Measurements from ENCODE around the gene BEX3. TPM values are rescaled to one million over a fixed set of nuclear protein-coding genes. Genes with fewer than 3 reads are reported as not detected.

Gene BEX3
- polyA plus RNA-seq, 3 donors, result 46.8 to 174 (median 89.2) TPM

DNA sequence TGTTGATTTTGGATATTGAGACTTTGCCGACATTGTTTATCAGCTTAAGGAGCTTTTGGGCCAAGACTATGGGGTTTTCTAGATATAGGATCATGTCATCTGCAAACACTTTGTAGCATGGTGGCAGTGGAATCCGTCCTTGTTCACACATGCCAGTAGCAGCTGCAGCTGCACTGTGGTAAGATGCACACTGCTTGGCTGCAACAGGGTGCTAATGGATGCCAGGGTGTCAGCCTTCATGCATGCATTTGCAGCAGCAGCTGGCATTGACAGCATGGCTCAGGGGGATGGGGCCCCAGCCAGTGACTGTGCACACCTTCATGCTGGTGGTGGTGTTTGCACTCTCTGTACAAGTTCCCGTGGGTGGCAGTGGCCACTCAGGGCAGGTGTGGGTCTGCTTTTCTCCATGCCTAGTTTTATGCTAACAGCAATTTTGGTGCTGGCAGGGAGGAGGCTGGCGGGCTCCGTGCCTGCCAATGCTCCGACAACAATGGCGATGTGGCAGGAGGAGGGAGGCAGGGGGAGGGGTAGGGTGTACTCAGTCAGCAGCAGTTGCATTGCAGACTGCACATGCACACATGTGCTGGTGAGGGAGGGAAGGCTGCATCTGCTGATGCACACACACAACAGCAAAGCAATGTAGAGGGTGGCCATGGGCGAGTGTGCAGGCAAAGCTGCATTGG lies 37.5 kb downstream of the BEX3 start:
- 82 to 92% (median 85%) methylated on average over 8 of the region's 8 CpGs for WGBS, 3 donors
- H3K27ac ChIP-seq (ENCODE audit: low read depth, low read length), result no peak overlapping the region

DNA sequence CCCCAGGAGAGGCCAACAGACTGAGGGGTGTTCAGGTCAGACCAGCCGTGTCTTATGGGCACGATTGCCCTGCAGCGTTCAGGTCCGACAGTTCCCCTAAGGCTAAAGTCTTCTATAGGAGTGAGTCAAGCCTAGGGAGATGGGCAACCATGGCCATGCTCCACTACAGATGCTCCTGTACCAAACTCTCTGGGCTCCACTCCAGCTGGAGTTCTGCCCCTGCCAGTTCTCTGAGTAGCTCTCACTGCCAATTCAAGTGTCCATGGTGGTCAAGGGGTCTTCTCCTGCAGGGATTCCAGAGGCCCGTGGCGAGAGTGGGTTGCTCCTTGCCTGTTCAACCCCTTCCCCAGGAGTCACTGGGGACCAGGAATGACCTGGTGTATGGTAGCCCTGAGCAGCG lies 38.2 kb downstream of the BEX3 start:
- 85 to 100% (median 96%) methylated on average over 5 to 7 of the region's 7 CpGs for WGBS, 3 donors
- no peak overlapping the region for H3K27ac ChIP-seq (ENCODE audit: low read depth, low read length)

DNA sequence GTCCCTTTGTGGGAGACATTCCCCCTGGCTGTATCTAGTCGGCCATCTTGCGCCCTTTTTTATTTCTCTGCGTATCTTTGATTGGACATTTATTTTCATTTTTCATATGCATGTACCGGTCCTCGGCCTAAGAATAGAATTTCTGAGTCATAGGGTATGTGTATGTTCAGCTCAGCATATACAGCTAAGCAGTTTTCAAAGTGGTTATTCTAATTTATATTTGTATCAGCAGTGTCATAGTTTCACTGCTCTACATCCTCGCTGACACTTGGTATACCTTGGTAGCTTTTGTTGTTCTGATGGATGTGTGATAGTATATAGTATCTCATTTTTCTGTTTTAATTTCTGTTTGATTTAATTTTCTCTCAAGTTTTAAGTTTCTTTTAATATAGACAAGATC lies 38.7 kb downstream of the BEX3 start:
- 90 to 99% (median 90%) methylated on average over 6 of the region's 6 CpGs for WGBS, 3 donors
- no peak overlapping the region for H3K27ac ChIP-seq (ENCODE audit: low read depth, low read length)

DNA sequence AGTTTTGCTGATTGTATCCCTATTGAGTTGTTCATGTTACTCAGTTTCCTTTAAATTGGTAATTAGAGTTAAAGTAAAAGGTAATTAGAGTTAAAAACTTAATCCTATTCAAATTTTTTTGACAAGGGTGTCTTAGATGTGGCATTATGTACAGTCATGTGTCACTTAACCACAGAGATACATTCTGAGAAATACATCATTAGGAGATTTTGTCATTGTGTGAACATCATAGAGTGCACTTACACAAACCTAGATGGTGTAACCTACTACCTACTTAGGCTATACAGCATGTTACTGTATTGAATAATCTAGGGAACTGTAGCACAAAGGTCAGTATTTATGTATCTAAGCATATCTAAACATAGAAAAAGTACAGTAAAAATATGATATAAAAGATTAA lies 39.2 kb downstream of the BEX3 start:
- H3K27ac ChIP-seq (ENCODE audit: low read depth, low read length), result no peak overlapping the region

DNA sequence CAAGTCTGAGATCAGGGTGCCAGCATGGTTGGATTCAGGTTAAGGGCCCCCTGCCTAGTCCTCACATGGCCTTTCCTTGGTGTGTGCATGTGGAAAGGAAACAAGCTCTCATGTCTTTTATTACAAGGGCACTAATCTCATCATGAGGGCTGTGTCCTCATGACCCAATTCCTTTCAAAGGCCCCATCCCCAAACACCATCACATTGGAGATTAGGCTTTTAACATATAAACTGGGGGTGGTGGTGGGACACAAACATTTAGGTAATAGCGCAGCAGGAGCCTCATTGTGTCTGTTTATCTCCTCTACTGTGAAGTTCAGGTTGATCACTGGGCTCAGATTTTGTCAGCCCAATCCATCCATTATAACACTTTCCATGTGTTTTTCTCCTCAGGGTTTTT lies 41.0 kb downstream of the BEX3 start:
- no peak overlapping the region for H3K27ac ChIP-seq (ENCODE audit: low read depth, low read length)
- 46 to 90% (median 88%) methylated on average over 1 of the region's 1 CpG for WGBS, 3 donors

DNA sequence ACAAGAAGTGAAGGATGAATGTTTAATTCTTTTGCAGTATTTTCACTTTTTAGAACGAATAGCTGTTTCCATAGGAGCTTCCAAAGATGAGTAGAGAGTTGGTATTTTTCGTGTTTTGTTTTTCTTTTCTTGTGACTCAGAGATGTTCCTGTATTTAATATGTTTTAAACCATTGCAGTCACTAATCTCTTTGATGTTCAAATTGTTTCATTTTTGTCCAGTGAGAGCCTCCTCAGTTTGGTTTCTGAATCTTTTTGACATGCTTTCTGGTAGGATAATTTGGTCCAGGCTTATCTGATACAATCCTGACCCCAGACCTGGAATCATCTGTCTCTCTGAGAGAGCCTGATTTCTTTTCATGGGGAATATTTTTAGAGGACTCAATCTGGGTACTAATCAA lies 41.6 kb downstream of the BEX3 start:
- H3K27ac ChIP-seq (ENCODE audit: low read depth, low read length), result no peak overlapping the region
- WGBS, 3 donors, result 43 to 80% (median 72%) methylated on average over 2 of the region's 2 CpGs

DNA sequence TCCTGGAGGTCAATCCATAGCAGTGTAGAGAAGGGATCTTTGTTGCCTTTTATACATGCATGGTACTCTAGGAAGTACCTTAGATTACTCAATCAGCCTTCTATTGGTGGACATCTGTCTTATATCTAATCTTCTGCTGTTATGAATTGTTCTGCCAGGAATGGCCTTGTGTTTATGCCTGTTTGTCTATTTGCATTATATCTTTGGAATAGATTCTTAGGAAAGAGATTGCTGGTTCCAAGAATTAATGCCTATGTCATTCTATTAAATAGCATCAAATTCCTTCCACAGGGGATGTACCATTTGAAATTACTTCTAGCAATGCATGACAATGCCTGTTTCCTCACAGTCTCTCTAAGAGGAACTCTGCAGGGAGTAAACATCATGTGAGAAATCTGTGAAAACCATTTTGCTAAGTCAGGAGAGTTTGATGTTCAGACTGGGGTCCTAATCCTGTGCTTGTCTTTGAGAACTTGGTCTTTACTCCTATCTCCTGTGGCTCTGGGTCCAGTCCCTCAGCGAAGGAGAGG lies 42.5 kb downstream of the BEX3 start:
- WGBS, 3 donors, result 58 to 100% (median 96%) methylated on average over 1 of the region's 1 CpG

DNA sequence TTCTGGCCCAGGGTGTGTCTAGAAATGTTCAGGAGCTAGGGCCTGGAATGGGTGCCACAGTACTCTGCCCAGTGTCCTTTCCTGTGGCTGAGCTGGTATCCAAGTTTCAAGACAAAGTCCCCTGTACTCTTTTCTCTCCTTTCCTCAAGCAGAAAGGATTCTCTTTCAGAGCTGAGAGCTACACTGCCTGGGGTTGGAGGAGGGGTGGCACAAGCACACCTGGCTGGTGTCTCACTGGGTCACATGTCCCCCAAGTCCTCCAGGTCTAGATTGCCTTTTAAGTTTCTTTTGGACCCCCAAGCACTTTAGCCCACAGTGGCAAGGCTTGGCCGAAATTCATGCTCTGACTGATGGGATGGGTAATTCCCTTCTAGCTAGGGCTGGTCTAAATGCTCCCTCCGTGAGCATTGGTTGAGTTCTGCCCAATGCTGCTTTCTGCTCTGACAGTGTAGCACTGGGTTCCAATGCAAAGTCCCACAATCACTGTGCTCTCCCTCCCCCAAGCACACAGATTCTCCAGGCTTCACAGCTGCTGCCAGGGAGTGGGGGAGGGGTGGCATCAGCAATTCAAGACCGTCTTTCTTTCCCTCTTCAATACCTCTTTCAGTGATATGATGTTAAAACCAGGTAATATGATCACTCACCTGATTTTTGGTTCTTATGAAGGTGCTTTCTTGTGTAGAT lies 47.8 kb downstream of the BEX3 start:
- H3K27ac ChIP-seq (ENCODE audit: low read depth, low read length), result no peak overlapping the region
- 61 to 94% (median 85%) methylated on average over 3 of the region's 3 CpGs for WGBS, 3 donors

More for the DNA sequence above, 42.5 kb downstream of the BEX3 start:
- H3K27ac ChIP-seq (ENCODE audit: low read depth, low read length), result no peak overlapping the region

Other genes with a start within 250 kb of the BEX3 start
- 10 to 100 TPM; 18.1 to 51.7 (median 22.1) TPM for gene BEX4, start 161.4 kb upstream of the BEX3 start, polyA plus RNA-seq
- 100 to 1,000 TPM in 1 of 3 donors, 10 to 100 TPM in 2; 28.6 to 111 (median 28.8) TPM for gene TCEAL8, start 121.4 kb upstream of the BEX3 start, polyA plus RNA-seq
- gene TCEAL5, start 99.8 kb upstream of the BEX3 start, polyA plus RNA-seq, result under 1 TPM in 2 of 3 donors, not detected in 1; 0.12 to 0.31 TPM
- 10 to 100 TPM in 1 of 3 donors, 1 to 10 TPM in 2; 1.1 to 22.9 (median 3.9) TPM for gene BEX2, start 65.5 kb upstream of the BEX3 start, polyA plus RNA-seq
- 10 to 100 TPM in 1 of 3 donors, 1 to 10 TPM in 1, under 1 TPM in 1; 0.53 to 13.8 (median 2.0) TPM for gene TCEAL7, start 46.3 kb upstream of the BEX3 start, polyA plus RNA-seq
- gene TCEAL9, start 20.0 kb upstream of the BEX3 start, polyA plus RNA-seq, result 100 to 1,000 TPM in 1 of 3 donors, 10 to 100 TPM in 2; 29.8 to 205 (median 66.2) TPM
- gene RAB40A, start 143.0 kb downstream of the BEX3 start, polyA plus RNA-seq, result under 1 TPM in 2 of 3 donors, not detected in 1; 0.06 to 0.08 TPM
- gene TCEAL4, start 209.0 kb downstream of the BEX3 start, polyA plus RNA-seq, result 100 to 1,000 TPM in 1 of 3 donors, 10 to 100 TPM in 2; 48.9 to 464 (median 89.0) TPM
- gene TCEAL3, start 231.4 kb downstream of the BEX3 start, polyA plus RNA-seq, result 100 to 1,000 TPM in 1 of 3 donors, 10 to 100 TPM in 2; 18.5 to 104 (median 18.8) TPM